ENCODE data around the gene RHEX.

Gene RHEX

DNA sequence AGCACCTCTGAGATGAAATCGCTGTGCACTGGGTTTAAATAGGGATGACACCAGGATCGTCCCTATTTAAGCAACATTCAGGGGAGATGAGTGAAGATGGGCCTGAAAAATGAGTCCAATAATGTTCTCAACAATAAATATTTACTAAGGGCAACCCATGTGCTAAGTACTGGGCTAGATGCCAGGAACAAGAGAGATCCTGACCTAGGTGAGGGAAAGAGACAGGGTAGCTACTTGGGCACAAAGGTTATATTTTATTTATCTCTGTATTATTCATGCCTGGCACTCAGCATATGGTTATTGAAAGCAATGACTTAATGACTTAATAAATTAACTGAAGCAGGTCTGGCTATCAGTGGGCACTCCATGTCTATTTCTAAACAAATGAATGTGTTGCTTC, 91.6 kb downstream of the RHEX start:
- no peak for DNase-seq (ENCODE audit: low read depth)
- H3K4me3 ChIP-seq (ENCODE audit: low read length), result no peak overlapping the region
- TF ChIP-seq, protein P1, sequence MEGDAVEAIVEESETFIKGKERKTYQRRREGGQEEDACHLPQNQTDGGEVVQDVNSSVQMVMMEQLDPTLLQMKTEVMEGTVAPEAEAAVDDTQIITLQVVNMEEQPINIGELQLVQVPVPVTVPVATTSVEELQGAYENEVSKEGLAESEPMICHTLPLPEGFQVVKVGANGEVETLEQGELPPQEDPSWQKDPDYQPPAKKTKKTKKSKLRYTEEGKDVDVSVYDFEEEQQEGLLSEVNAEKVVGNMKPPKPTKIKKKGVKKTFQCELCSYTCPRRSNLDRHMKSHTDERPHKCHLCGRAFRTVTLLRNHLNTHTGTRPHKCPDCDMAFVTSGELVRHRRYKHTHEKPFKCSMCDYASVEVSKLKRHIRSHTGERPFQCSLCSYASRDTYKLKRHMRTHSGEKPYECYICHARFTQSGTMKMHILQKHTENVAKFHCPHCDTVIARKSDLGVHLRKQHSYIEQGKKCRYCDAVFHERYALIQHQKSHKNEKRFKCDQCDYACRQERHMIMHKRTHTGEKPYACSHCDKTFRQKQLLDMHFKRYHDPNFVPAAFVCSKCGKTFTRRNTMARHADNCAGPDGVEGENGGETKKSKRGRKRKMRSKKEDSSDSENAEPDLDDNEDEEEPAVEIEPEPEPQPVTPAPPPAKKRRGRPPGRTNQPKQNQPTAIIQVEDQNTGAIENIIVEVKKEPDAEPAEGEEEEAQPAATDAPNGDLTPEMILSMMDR (IDR thresholded peaks at IDR 0.05; ENCODE audit: insufficient read depth, low read depth, low read length, missing control alignments), result no peak

DNA sequence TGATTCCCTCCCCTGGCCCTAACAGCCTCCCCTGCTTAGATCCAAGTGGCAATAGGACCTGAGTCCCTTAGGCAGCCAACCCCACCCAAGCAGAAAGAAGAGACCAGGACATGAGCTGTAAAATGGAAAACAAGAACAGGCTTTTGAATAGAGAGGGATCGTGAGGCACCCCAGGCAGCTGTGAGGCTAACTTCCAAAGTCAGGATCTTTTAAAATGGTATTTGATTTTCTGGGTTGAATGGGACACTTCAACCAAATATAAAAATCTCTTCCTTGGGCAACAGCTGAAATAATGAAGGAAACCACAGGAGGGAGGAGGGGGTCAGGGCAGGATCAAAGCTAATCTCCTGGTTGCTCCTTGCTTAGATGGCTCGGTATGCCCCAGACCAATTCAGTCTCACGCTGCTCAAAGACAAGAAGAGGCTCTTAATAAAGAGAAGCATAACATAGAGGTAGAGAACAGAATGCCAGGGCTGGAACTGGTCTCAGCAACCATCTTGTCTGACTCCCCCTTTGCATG, 92.9 kb downstream of the RHEX start:
- DNase-seq (ENCODE audit: low read depth), result no peak
- H3K4me3 ChIP-seq (ENCODE audit: low read length), result no peak overlapping the region
- TF ChIP-seq, protein P1 (IDR thresholded peaks at IDR 0.05; ENCODE audit: insufficient read depth, low read depth, low read length, missing control alignments), result no peak

Data from epithelial cell of esophagus (primary cell).